ENCODE measurements around the gene NUAK1. TPM values are rescaled to one million over a fixed set of nuclear protein-coding genes. Genes with fewer than 3 reads are reported as not detected.

Gene NUAK1
- total RNA-seq, 2 donors from 2014 or later: 14.0 to 16.8 TPM

DNA sequence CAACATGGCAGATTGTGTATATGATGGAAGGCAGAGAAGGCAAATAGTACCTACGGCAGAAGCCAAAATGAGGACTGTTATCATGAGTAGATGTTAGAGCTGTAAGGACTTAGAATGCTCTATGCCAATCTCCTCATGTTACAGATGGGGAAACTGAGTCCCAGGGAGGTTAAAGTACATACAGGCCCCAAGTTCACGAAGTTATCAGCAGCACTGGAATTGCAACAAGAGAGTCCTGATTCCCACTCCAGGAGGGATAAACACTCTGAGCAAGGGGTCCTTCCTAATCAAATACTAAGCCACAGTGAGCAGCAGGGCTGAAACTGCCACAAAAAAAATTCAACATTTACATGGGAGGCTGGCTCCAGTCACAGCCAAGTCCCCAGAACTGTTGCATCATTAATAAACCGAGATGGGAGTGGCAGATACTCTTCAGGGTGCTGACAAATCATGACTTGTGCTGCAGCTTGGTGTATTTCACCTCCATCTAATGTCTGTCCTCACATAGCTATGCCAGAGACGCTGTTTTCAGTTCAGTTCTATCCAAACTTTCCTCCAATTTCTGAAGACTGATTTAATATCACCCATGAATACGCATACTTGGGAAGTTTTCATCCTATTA is 24.2 kb downstream of the NUAK1 start:
- DNase-seq: no peak
- H3K27ac ChIP-seq (ENCODE audit: low read depth, low read length): no peak overlapping the region
- no peaks in the 10 kb centered on the region for H3K9me3 ChIP-seq (ENCODE audit: control insufficient read depth, low read length)
- no peaks in the 10 kb centered on the region for H3K36me3 Mint-ChIP-seq (ENCODE audit: low read depth)
- H3K9ac ChIP-seq (ENCODE audit: extremely low read depth, low read length, poor library complexity, severe bottlenecking): no peak overlapping the region
- 88 to 98% methylated on average over 5 of the region's 5 CpGs for WGBS, 2 experiments (ENCODE audit: insufficient coverage in 1 of 2, insufficient read length in 1 of 2)
- H3K27ac Mint-ChIP-seq: no peak overlapping the region
- H3K4me1 Mint-ChIP-seq: peaks cover 54% of the 10 kb centered on the region
- H3K4me3 ChIP-seq (ENCODE audit: low read length): no peak overlapping the region
- H3K36me3 ChIP-seq (ENCODE audit: control insufficient read depth, insufficient read depth, low read length): peaks cover 42% of the 10 kb centered on the region
- H3K4me3 Mint-ChIP-seq: no peak overlapping the region
- no peaks in the 10 kb centered on the region for H3K27me3 Mint-ChIP-seq (ENCODE audit: insufficient read depth)
- no peaks in the 10 kb centered on the region for H3K9me3 Mint-ChIP-seq
- no peaks in the 10 kb centered on the region for H3K27me3 ChIP-seq (ENCODE audit: control insufficient read depth, insufficient read depth, low read length, poor library complexity, severe bottlenecking)
- TF ChIP-seq, protein P1, sequence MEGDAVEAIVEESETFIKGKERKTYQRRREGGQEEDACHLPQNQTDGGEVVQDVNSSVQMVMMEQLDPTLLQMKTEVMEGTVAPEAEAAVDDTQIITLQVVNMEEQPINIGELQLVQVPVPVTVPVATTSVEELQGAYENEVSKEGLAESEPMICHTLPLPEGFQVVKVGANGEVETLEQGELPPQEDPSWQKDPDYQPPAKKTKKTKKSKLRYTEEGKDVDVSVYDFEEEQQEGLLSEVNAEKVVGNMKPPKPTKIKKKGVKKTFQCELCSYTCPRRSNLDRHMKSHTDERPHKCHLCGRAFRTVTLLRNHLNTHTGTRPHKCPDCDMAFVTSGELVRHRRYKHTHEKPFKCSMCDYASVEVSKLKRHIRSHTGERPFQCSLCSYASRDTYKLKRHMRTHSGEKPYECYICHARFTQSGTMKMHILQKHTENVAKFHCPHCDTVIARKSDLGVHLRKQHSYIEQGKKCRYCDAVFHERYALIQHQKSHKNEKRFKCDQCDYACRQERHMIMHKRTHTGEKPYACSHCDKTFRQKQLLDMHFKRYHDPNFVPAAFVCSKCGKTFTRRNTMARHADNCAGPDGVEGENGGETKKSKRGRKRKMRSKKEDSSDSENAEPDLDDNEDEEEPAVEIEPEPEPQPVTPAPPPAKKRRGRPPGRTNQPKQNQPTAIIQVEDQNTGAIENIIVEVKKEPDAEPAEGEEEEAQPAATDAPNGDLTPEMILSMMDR (conservative IDR thresholded peaks at IDR 0.05): no peak
- H3K4me1 ChIP-seq (ENCODE audit: control insufficient read depth, insufficient read depth, low read length): peaks cover 38% of the 10 kb centered on the region

- H3K27ac ChIP-seq (ENCODE audit: low read depth, low read length): no peak overlapping the region
Measured at GRCh38 chr12:106113824-106114446, 24.8 kb downstream of the NUAK1 start.

DNA sequence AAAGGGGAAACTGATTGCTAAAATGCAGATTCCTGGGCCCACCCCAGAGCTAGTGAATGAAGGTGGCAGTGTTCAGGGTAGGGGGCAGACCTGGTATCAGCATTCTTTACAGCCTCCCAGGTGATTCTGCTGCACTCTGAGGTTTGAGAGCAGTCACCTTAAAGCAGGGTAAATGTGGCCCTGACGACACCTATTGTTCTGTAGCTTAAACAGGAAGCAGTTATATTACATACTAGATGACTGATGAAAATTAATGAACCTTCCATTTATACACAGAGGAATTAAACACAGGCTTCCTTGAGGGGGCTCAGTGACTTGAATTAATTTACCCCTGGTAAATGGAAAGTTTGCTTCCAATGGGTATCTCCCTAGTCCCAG is 25.3 kb downstream of the NUAK1 start:
- Histone ChIP-seq H3K4me1 (ENCODE audit: control insufficient read depth, insufficient read depth, low read length) (peaks cover 43% of the 10 kb centered on the region), H3K36me3 (ENCODE audit: control insufficient read depth, insufficient read depth, low read length) (peaks cover 38% of the 10 kb centered on the region), H3K9ac (ENCODE audit: extremely low read depth, low read length, poor library complexity, severe bottlenecking) (no peak overlapping the region), H3K27me3 (ENCODE audit: control insufficient read depth, insufficient read depth, low read length, poor library complexity, severe bottlenecking) (no peaks in the 10 kb centered on the region), H3K4me3 (ENCODE audit: low read length) (no peak overlapping the region), H3K9me3 (ENCODE audit: control insufficient read depth, low read length) (no peaks in the 10 kb centered on the region), H3K27ac (ENCODE audit: low read depth, low read length) (no peak overlapping the region)
- Mint-ChIP-seq H3K27ac (no peak overlapping the region), H3K9me3 (no peaks in the 10 kb centered on the region), H3K4me3 (no peak overlapping the region), H3K36me3 (ENCODE audit: low read depth) (no peaks in the 10 kb centered on the region), H3K4me1 (peaks cover 62% of the 10 kb centered on the region), H3K27me3 (ENCODE audit: insufficient read depth) (no peaks in the 10 kb centered on the region)
- DNase-seq: no peak
- TF ChIP-seq, protein P1 (conservative IDR thresholded peaks at IDR 0.05): no peak
- 56% methylated on average over 1 of the region's 1 CpG; no CpG with 5 or more reads in 1 of the 2 experiments for WGBS, 2 experiments (ENCODE audit: insufficient coverage in 1 of 2, insufficient read length in 1 of 2)

More at GRCh38 chr12:106113824-106114446, 24.8 kb downstream of the NUAK1 start:
- peaks cover 38% of the 10 kb centered on the region for H3K36me3 ChIP-seq (ENCODE audit: control insufficient read depth, insufficient read depth, low read length)
- H3K9me3 ChIP-seq (ENCODE audit: control insufficient read depth, low read length): no peaks in the 10 kb centered on the region
- Mint-ChIP-seq H3K27me3 (ENCODE audit: insufficient read depth) (no peaks in the 10 kb centered on the region), H3K9me3 (no peaks in the 10 kb centered on the region), H3K4me3 (no peak overlapping the region), H3K36me3 (ENCODE audit: low read depth) (no peaks in the 10 kb centered on the region), H3K4me1 (peaks cover 60% of the 10 kb centered on the region), H3K27ac (no peak overlapping the region)
- peaks cover 42% of the 10 kb centered on the region for H3K4me1 ChIP-seq (ENCODE audit: control insufficient read depth, insufficient read depth, low read length)
- DNase-seq: no peak
- WGBS, 2 experiments (ENCODE audit: insufficient coverage in 1 of 2, insufficient read length in 1 of 2): 94 to 95% methylated on average over 8 to 10 of the region's 10 CpGs
- H3K9ac ChIP-seq (ENCODE audit: extremely low read depth, low read length, poor library complexity, severe bottlenecking): no peak overlapping the region
- H3K27me3 ChIP-seq (ENCODE audit: control insufficient read depth, insufficient read depth, low read length, poor library complexity, severe bottlenecking): no peaks in the 10 kb centered on the region
- H3K4me3 ChIP-seq (ENCODE audit: low read length): no peak overlapping the region
- TF ChIP-seq, protein P1 (conservative IDR thresholded peaks at IDR 0.05): no peak

Data from endodermal cell (in vitro differentiated cells).